T-cell (primary cell): ENCODE measurements around the gene BRS3. TPM values are rescaled to one million over a fixed set of nuclear protein-coding genes. Genes with fewer than 3 reads are reported as not detected.

ENCODE experiments used
- ATAC-seq, 4 experiments: fragments of 200-7000 bp in 3 of 4; fragments of 150-1000 bp in 1 of 4; cut with Tn5 transposase; replicated peaks in 1 of 4; 1 replicate in 3 of 4; 2 replicates in 1 of 4; pipeline ENCODE4 v1.10.0; 2021; ENCODE audit warnings: moderate library complexity in 3 of 4, mild to moderate bottlenecking in 2 of 4, moderate number of reproducible peaks in 1 of 4
- CTCF ChIA-PET, 2 donors: fragments of 300-600 bp; sonication (Branson Sonifier 250); formaldehyde crosslinking; loops; one replicate each; lab custom pipeline; 2022; ENCODE audit warnings: antibody characterized with exemption in 2 of 2; lab: Charles Lee
- POLR2A ChIA-PET, 2 donors: fragments of 300-600 bp; sonication (Branson Sonifier 250); formaldehyde crosslinking; loops; one replicate each; lab custom pipeline; 2022; ENCODE audit warnings: antibody characterized with exemption in 2 of 2; lab: Charles Lee
- DNase-seq, 35 experiments: peaks; one replicate each; pipeline versions ENCODE4 v3.0.0 to v3.0.0-alpha.2; 2013 to 2023
- H3K27ac ChIP-seq: one replicate; pipeline ENCODE4 v1.5.1; 2013; ENCODE audit warnings: low read length
- H3K27me3 ChIP-seq, 2 experiments: replicated peaks in 1 of 2; 1 replicate in 1 of 2; 2 replicates in 1 of 2; pipeline versions ENCODE4 v1.6.1 to v1.7.0; 2013; ENCODE audit warnings: low read length in 1 of 2, mixed read lengths in 1 of 2; ENCODE audit not compliant: control insufficient read depth in 2 of 2, insufficient read depth in 2 of 2; ENCODE audit errors: extremely low read depth in 1 of 2
- H3K36me3 ChIP-seq, 2 donors: 1 replicate in 1 of 2; 2 replicates in 1 of 2; pipeline versions ENCODE4 v1.6.1 to v1.7.0; 2013; ENCODE audit warnings: low read length in 1 of 2; ENCODE audit not compliant: control insufficient read depth in 2 of 2, insufficient read depth in 1 of 2; ENCODE audit errors: extremely low read depth in 1 of 2
- H3K4me1 ChIP-seq, 2 experiments: 1 replicate in 1 of 2; 2 replicates in 1 of 2; pipeline versions ENCODE4 v1.6.1 to v1.7.0; 2013; ENCODE audit warnings: low read length in 2 of 2, mixed read lengths in 1 of 2; ENCODE audit not compliant: insufficient read depth in 2 of 2, control insufficient read depth in 1 of 2; ENCODE audit errors: extremely low read depth in 1 of 2
- H3K4me3 ChIP-seq, 2 donors: 1 replicate in 1 of 2; 2 replicates in 1 of 2; pipeline versions ENCODE4 v1.5.1 to v1.7.0; 2013; ENCODE audit warnings: mild to moderate bottlenecking in 2 of 2, low read length in 1 of 2, moderate library complexity in 1 of 2; ENCODE audit not compliant: control insufficient read depth in 1 of 2; ENCODE audit errors: extremely low read depth in 1 of 2
- H3K9me3 ChIP-seq: 2 replicates; pipeline ENCODE4 v1.7.0; 2013
- H3K27ac Mint-ChIP-seq, 2 donors: one replicate each; pipeline ENCODE4 v1.8.0; 2020 to 2021; ENCODE audit warnings: mild to moderate bottlenecking in 2 of 2, mixed read lengths in 2 of 2
- H3K27me3 Mint-ChIP-seq, 2 donors: one replicate each; pipeline ENCODE4 v1.8.0; 2021 to 2022; ENCODE audit warnings: mixed read lengths in 2 of 2
- H3K36me3 Mint-ChIP-seq: one replicate; pipeline ENCODE4 v1.8.0; 2021; ENCODE audit warnings: mixed read lengths
- H3K4me1 Mint-ChIP-seq, 3 donors: one replicate each; pipeline ENCODE4 v1.8.0; 2020 to 2022; ENCODE audit warnings: mixed read lengths in 3 of 3, mild to moderate bottlenecking in 1 of 3
- H3K4me3 Mint-ChIP-seq, 3 donors: one replicate each; pipeline ENCODE4 v1.8.0; 2020 to 2022; ENCODE audit warnings: mild to moderate bottlenecking in 3 of 3, mixed read lengths in 3 of 3, moderate library complexity in 3 of 3
- H3K9me3 Mint-ChIP-seq, 3 donors: one replicate each; pipeline ENCODE4 v1.8.0; 2020 to 2022; ENCODE audit warnings: mixed read lengths in 3 of 3
- WGBS: methylation state at CpG from one replicate; pipeline ENCODE4 v1.1.5; 2013; ENCODE audit warnings: missing lambda C conversion rate; ENCODE audit not compliant: insufficient coverage; 5-methylcytosine and 5-hydroxymethylcytosine counted together
- total RNA-seq, 35 experiments: library from RNA in 6 of 35; stranded (reverse) in 6 of 35; fragments of 120-200 nt in 1 of 35; gene quantifications; one replicate each; pipeline versions ENCODE4 v1.2.1 to v1.2.4 and lab custom pipeline; 2013 to 2026

Gene BRS3
- total RNA-seq, 5 donors from 2014 or later (not counting 1 experiment from before 2014, with no cell fraction given) = not detected

- ATAC-seq = no peak
- CTCF ChIA-PET = no interaction called here
Observed at GRCh38 chrX:136496186-136496763, 8.5 kb downstream of the BRS3 start.

GRCh38 chrX:136496764-136497555 lies 9.2 kb downstream of the BRS3 start:
- Mint-ChIP-seq H3K4me3 (peak overlapping the region; percentile 86 to 93 (median 88)), H3K9me3 (no peaks in the 10 kb centered on the region), H3K36me3 (peaks cover 7% of the 10 kb centered on the region), H3K4me1 (peaks cover 13 to 20% (median 17%) of the 10 kb centered on the region in 3 donors), H3K27ac (peak overlapping the region; percentile 95 to 96), H3K27me3 (peaks cover 1 to 14% of the 10 kb centered on the region in 2 donors)
- peak; percentile 68 to 91 (median 86) for DNase-seq
- Histone ChIP-seq H3K27ac (peak overlapping the region; percentile 91), H3K4me1 (peaks cover 2 to 5% of the 10 kb centered on the region in 2 experiments), H3K36me3 (peaks cover 0 to 11% of the 10 kb centered on the region in 2 donors), H3K9me3 (no peaks in the 10 kb centered on the region), H3K27me3 (peaks cover 0 to 2% of the 10 kb centered on the region in 2 experiments), H3K4me3 (peak overlapping the region; percentile 58 to 84)
- CTCF ChIA-PET = interaction anchor here (0.6 to 1.8 kb wide), 6 partner anchors 10 to 982 kb away, joined by 3 to 7 read pairs (median 4); no protein-coding TSS in a partner anchor
- ATAC-seq = peak; percentile 80 to 85 (median 82)
- 0% methylated on average over 52 of the region's 111 CpGs for WGBS
- POLR2A ChIA-PET = interaction anchor here (0.5 to 0.7 kb wide), 7 partner anchors 26 to 465 kb away, joined by 3 to 15 read pairs (median 3); no protein-coding TSS in a partner anchor

More at GRCh38 chrX:136496186-136496763, 8.5 kb downstream of the BRS3 start:
- peak overlapping the region; percentile 86 to 88 (median 88) for H3K4me3 Mint-ChIP-seq
- H3K27ac ChIP-seq = peak overlapping the region; percentile 91
- H3K36me3 Mint-ChIP-seq = peaks cover 3% of the 10 kb centered on the region
- H3K4me1 ChIP-seq = peaks cover 2 to 5% of the 10 kb centered on the region in 2 experiments
- peaks cover 13 to 20% (median 17%) of the 10 kb centered on the region in 3 donors for H3K4me1 Mint-ChIP-seq
- H3K9me3 Mint-ChIP-seq = no peaks in the 10 kb centered on the region
- H3K36me3 ChIP-seq = peaks cover 0 to 6% of the 10 kb centered on the region in 2 donors
- no peak for DNase-seq
- no peaks in the 10 kb centered on the region for H3K9me3 ChIP-seq
- peak overlapping the region; percentile 58 to 68 for H3K4me3 ChIP-seq
- peaks cover 0 to 2% of the 10 kb centered on the region in 2 experiments for H3K27me3 ChIP-seq
- WGBS = 0% methylated on average over 1 of the region's 13 CpGs
- H3K27me3 Mint-ChIP-seq = peaks cover 3 to 17% of the 10 kb centered on the region in 2 donors
- POLR2A ChIA-PET = interaction anchor here in 1 of 2 donors (0.5 to 0.6 kb wide), 2 partner anchors 46 to 383 kb away, joined by 3 read pairs; no protein-coding TSS in a partner anchor
- peak overlapping the region; percentile 95 to 96 for H3K27ac Mint-ChIP-seq

GRCh38 chrX:136497556-136498052 lies 9.9 kb downstream of the BRS3 start, which contains the start of gene HTATSF1:
Gene HTATSF1, plus strand, starts transcription at chrX:136497592. Its CDS starts 93 bp downstream, at chrX:136497685.
- H3K27me3 Mint-ChIP-seq = peaks cover 0 to 8% of the 10 kb centered on the region in 2 donors
- H3K9me3 ChIP-seq = no peaks in the 10 kb centered on the region
- no peak for ATAC-seq
- ChIA-PET CTCF (interaction anchor here in 1 of 2 donors (0.6 to 1.8 kb wide), 5 partner anchors 80 to 462 kb away, joined by 3 to 7 read pairs (median 4); no protein-coding TSS in a partner anchor), POLR2A (interaction anchor here in 1 of 2 donors (0.6 to 1.1 kb wide), 5 partner anchors 26 to 383 kb away, joined by 3 to 15 read pairs (median 3); partner anchors contain the start of gene RBMX)
- no peak for DNase-seq
- H3K36me3 ChIP-seq = peaks cover 0 to 14% of the 10 kb centered on the region in 2 donors
- peak within 1 kb of the TSS; percentile 95 to 96 for H3K27ac Mint-ChIP-seq
- H3K4me3 Mint-ChIP-seq = peak within 1 kb of the TSS; percentile 86 to 93 (median 88)
- no peaks in the 10 kb centered on the region for H3K27me3 ChIP-seq
- peak within 1 kb of the TSS; percentile 83 to 84 for H3K4me3 ChIP-seq
- H3K27ac ChIP-seq = peak within 1 kb of the TSS; percentile 91
- H3K4me1 ChIP-seq = peaks cover 2 to 5% of the 10 kb centered on the region in 2 experiments
- H3K9me3 Mint-ChIP-seq = no peaks in the 10 kb centered on the region
- H3K4me1 Mint-ChIP-seq = peaks cover 13 to 20% (median 17%) of the 10 kb centered on the region in 3 donors
- 0% methylated on average over 19 of the region's 35 CpGs for WGBS
- peaks cover 7% of the 10 kb centered on the region for H3K36me3 Mint-ChIP-seq

GRCh38 chrX:136519069-136519468 lies 31.3 kb downstream of the BRS3 start:
- ChIA-PET POLR2A (no interaction called here), CTCF (no interaction called here)
- DNase-seq = no peak
- no peak overlapping the region for H3K27ac Mint-ChIP-seq
- Histone ChIP-seq H3K36me3 (no peaks in the 10 kb centered on the region), H3K27me3 (no peaks in the 10 kb centered on the region), H3K27ac (no peak overlapping the region), H3K4me3 (no peak overlapping the region), H3K4me1 (no peaks in the 10 kb centered on the region), H3K9me3 (no peaks in the 10 kb centered on the region)
- H3K27me3 Mint-ChIP-seq = peaks cover 0 to 6% of the 10 kb centered on the region in 2 donors
- no peak overlapping the region for H3K4me3 Mint-ChIP-seq
- ATAC-seq = no peak
- no peaks in the 10 kb centered on the region for H3K36me3 Mint-ChIP-seq
- H3K4me1 Mint-ChIP-seq = peaks cover 6 to 10% (median 9%) of the 10 kb centered on the region in 3 donors
- no peaks in the 10 kb centered on the region for H3K9me3 Mint-ChIP-seq
- 85% methylated on average over 3 of the region's 5 CpGs for WGBS

GRCh38 chrX:136523770-136524169 lies 36.0 kb downstream of the BRS3 start:
- POLR2A ChIA-PET = interaction anchor here in 1 of 2 donors (0.5 kb wide), 1 partner anchor 23 kb away, joined by 3 read pairs; no protein-coding TSS in a partner anchor
- no peak overlapping the region for H3K27ac Mint-ChIP-seq
- peaks cover 6 to 10% (median 9%) of the 10 kb centered on the region in 3 donors for H3K4me1 Mint-ChIP-seq
- no peaks in the 10 kb centered on the region for H3K4me1 ChIP-seq
- H3K27me3 Mint-ChIP-seq = peaks cover 0 to 15% of the 10 kb centered on the region in 2 donors
- H3K36me3 Mint-ChIP-seq = no peaks in the 10 kb centered on the region
- H3K4me3 Mint-ChIP-seq = no peak overlapping the region
- no peaks in the 10 kb centered on the region for H3K9me3 Mint-ChIP-seq
- CTCF ChIA-PET = no interaction called here
- DNase-seq (no peak), ATAC-seq (no peak)
- no peaks in the 10 kb centered on the region for H3K36me3 ChIP-seq
- H3K27me3 ChIP-seq = no peaks in the 10 kb centered on the region
- no peak overlapping the region for H3K27ac ChIP-seq
- no peak overlapping the region for H3K4me3 ChIP-seq
- H3K9me3 ChIP-seq = no peaks in the 10 kb centered on the region
